GM23338 (cell line): ENCODE results near the gene SPRED2. TPM values are rescaled to one million over a fixed set of nuclear protein-coding genes. Genes with fewer than 3 reads are reported as not detected.

ENCODE experiments used
- ATAC-seq: fragments of 200-7000 bp; cut with Tn5 transposase; 3 replicates; pipeline ENCODE4 v1.9.1; 2020
- DNase-seq: peaks from one replicate; pipeline ENCODE4 v3.0.0-alpha.2; 2015; ENCODE audit warnings: low spot score
- H2AFZ ChIP-seq: fragments of 200-600 bp; sonication (generic); 2 replicates; pipeline ENCODE4 v1.8.0; 2016; ENCODE audit warnings: antibody characterized with exemption, mild to moderate bottlenecking, moderate library complexity
- H3F3A ChIP-seq: fragments of 200-600 bp; sonication (generic); replicated peaks from 2 replicates; pipeline ENCODE4 v1.8.0; 2017; ENCODE audit warnings: antibody characterized with exemption, mixed run types, low read depth
- H3K27ac ChIP-seq: fragments of 200-600 bp; sonication (generic); 2 replicates; pipeline ENCODE4 v1.6.1; 2016; ENCODE audit warnings: low read depth
- H3K27me3 ChIP-seq: fragments of 200-600 bp; sonication (generic); 2 replicates; pipeline ENCODE4 v1.8.0; 2016; ENCODE audit warnings: mild to moderate bottlenecking, mixed run types, moderate library complexity; ENCODE audit not compliant: insufficient read depth
- H3K36me3 ChIP-seq: fragments of 200-600 bp; sonication (generic); 2 replicates; pipeline ENCODE4 v1.8.0; 2016; ENCODE audit warnings: mild to moderate bottlenecking; ENCODE audit not compliant: insufficient read depth
- H3K4me1 ChIP-seq: fragments of 200-600 bp; sonication (generic); 2 replicates; pipeline ENCODE4 v1.8.0; 2016; ENCODE audit warnings: mild to moderate bottlenecking, moderate library complexity; ENCODE audit not compliant: insufficient read depth
- H3K4me2 ChIP-seq: fragments of 200-600 bp; sonication (generic); 2 replicates; pipeline ENCODE4 v1.7.1; 2017; ENCODE audit warnings: mixed run types
- H3K4me3 ChIP-seq: fragments of 200-600 bp; sonication (generic); 2 replicates; pipeline ENCODE4 v1.6.1; 2016; ENCODE audit warnings: mixed run types
- H3K79me2 ChIP-seq: fragments of 200-600 bp; sonication (generic); replicated peaks from 2 replicates; pipeline ENCODE4 v1.8.0; 2017; ENCODE audit warnings: mild to moderate bottlenecking; ENCODE audit not compliant: insufficient read depth
- H3K9me2 ChIP-seq: fragments of 200-600 bp; sonication (generic); 2 replicates; pipeline ENCODE4 v1.8.0; 2017; ENCODE audit not compliant: insufficient read depth
- H4K20me1 ChIP-seq: fragments of 200-600 bp; sonication (generic); replicated peaks from 2 replicates; pipeline ENCODE4 v1.8.0; 2017; ENCODE audit warnings: mild to moderate bottlenecking; ENCODE audit not compliant: insufficient read depth
- H3K27ac Mint-ChIP-seq: 2 replicates; pipeline ENCODE4 v1.8.0; 2020; ENCODE audit warnings: inconsistent platforms, mild to moderate bottlenecking, moderate library complexity, mixed read lengths
- H3K27me3 Mint-ChIP-seq: 3 replicates; pipeline ENCODE4 v1.8.0; 2022; ENCODE audit warnings: low read depth, mild to moderate bottlenecking, moderate library complexity, mixed read lengths, inconsistent platforms; ENCODE audit not compliant: insufficient read depth, poor library complexity
- H3K36me3 Mint-ChIP-seq: 3 replicates; pipeline ENCODE4 v1.8.0; 2021; ENCODE audit warnings: low read depth, mild to moderate bottlenecking, inconsistent platforms, moderate library complexity, mixed read lengths
- H3K4me1 Mint-ChIP-seq: 3 replicates; pipeline ENCODE4 v1.8.0; 2020; ENCODE audit warnings: mild to moderate bottlenecking, inconsistent platforms, mixed read lengths
- H3K4me3 Mint-ChIP-seq: 3 replicates; pipeline ENCODE4 v1.8.0; 2021; ENCODE audit warnings: moderate library complexity, mild to moderate bottlenecking, inconsistent platforms, mixed read lengths
- H3K9me3 Mint-ChIP-seq: 3 replicates; pipeline ENCODE4 v1.8.0; 2020; ENCODE audit warnings: moderate library complexity, mild to moderate bottlenecking, inconsistent platforms, mixed read lengths
- CREB1 ChIP-seq: fragments of 250-450 bp; sonication (Bioruptor Pico); IDR thresholded peaks from 2 replicates; pipeline ENCODE4 v1.5.0; 2020; ENCODE audit warnings: low read depth, mild to moderate bottlenecking, moderate library complexity
- CTCF ChIP-seq, 2 experiments: fragments of 200-600 bp in 1 of 2; sonication (generic) in 1 of 2; conservative IDR thresholded peaks; 2 replicates each; pipeline versions ENCODE4 v1.5.1 to v1.6.1; 2016 to 2017; ENCODE audit warnings: antibody characterized with exemption in 2 of 2, low read depth in 2 of 2, mild to moderate bottlenecking in 2 of 2, moderate library complexity in 1 of 2
- EZH2 ChIP-seq: fragments of 200-600 bp; sonication (generic); IDR thresholded peaks from one replicate; pipeline ENCODE4 v1.8.0; 2017; ENCODE audit warnings: antibody characterized with exemption, mild to moderate bottlenecking, low read depth; ENCODE audit not compliant: unreplicated experiment
- EZH2phosphoT487 ChIP-seq: fragments of 200-600 bp; sonication (generic); IDR thresholded peaks from one replicate; pipeline ENCODE4 v1.8.1; 2018; ENCODE audit warnings: antibody characterized with exemption; ENCODE audit not compliant: unreplicated experiment
- JUNB ChIP-seq: IDR thresholded peaks from one replicate; pipeline ENCODE4 v1.6.1; 2016; ENCODE audit warnings: antibody characterized with exemption; ENCODE audit not compliant: unreplicated experiment
- NANOG ChIP-seq: IDR thresholded peaks from 2 replicates; pipeline ENCODE4 v1.6.1; 2016; ENCODE audit warnings: antibody characterized with exemption, borderline replicate concordance
- REST ChIP-seq: IDR thresholded peaks from one replicate; pipeline ENCODE4 v1.6.1; 2018; ENCODE audit warnings: antibody characterized with exemption; ENCODE audit not compliant: unreplicated experiment
- STAT1 ChIP-seq: IDR thresholded peaks from one replicate; pipeline ENCODE4 v1.6.1; 2016; ENCODE audit warnings: antibody characterized with exemption; ENCODE audit not compliant: unreplicated experiment
- ZNF114 ChIP-seq: fragments of 250-450 bp; sonication (Bioruptor Pico); IDR thresholded peaks from 2 replicates; pipeline ENCODE4 v1.5.0; 2020; ENCODE audit warnings: mild to moderate bottlenecking, moderate library complexity
- ZNF462 ChIP-seq: fragments of 250-450 bp; sonication (Bioruptor Pico); IDR thresholded peaks from 2 replicates; pipeline ENCODE4 v1.5.0; 2020; ENCODE audit warnings: mild to moderate bottlenecking, moderate library complexity
- polyA plus RNA-seq: library from polyadenylated mRNA; unstranded; fragments of >200 nt; fragmentation: Nextera tagmentation; extraction: Ambion mirVana; gene quantifications from 2 replicates; pipeline ENCODE4 v1.2.1, GENCODE V29; 2016
- total RNA-seq: library from RNA; depleted of rRNA; stranded (reverse); fragments of >200 nt; shearing (Covaris generic); gene quantifications from 2 replicates; pipeline ENCODE4 v1.2.3, GENCODE V29; 2014

SPRED2 gene
- total and polyA plus RNA-seq, 2 experiments from 2014 or later: 8.7 to 13.0 TPM

- Histone ChIP-seq H3K4me3 (no peak overlapping the region), H3K36me3 (no peaks in the 10 kb centered on the region), H3K4me1 (peaks cover 41% of the 10 kb centered on the region), H2AFZ (no peak overlapping the region), H3K27ac (no peak overlapping the region), H4K20me1 (peaks cover 22% of the 10 kb centered on the region), H3K4me2 (peak overlapping the region; percentile 61; the same call in 1 of the 2 replicates), H3K27me3 (no peaks in the 10 kb centered on the region), H3F3A (no peaks in the 10 kb centered on the region), H3K79me2 (peaks cover 52% of the 10 kb centered on the region), H3K9me2 (peaks cover 2% of the 10 kb centered on the region; the same call in 1 of the 2 replicates)
- peaks cover 5% of the 10 kb centered on the region for H3K27me3 Mint-ChIP-seq
- TF ChIP-seq NANOG (no peak), CREB1 (CRISPR knock-in tag) (no peak), EZH2phosphoT487 (no peak), EZH2 (no peak), ZNF462 (CRISPR knock-in tag) (no peak), CTCF (conservative IDR thresholded peaks at IDR 0.05; ENCODE audit: low read depth in 2 of 2) (no peak), JUNB (no peak), STAT1 (no peak), REST (no peak), ZNF114 (CRISPR knock-in tag) (no peak)
- peak overlapping the region; percentile 64; the same call in 1 of the 2 replicates for H3K27ac Mint-ChIP-seq
- no peaks in the 10 kb centered on the region for H3K9me3 Mint-ChIP-seq
- peaks cover 53% of the 10 kb centered on the region for H3K4me1 Mint-ChIP-seq
- ATAC-seq: no peak
- DNase-seq: no peak
- no peaks in the 10 kb centered on the region for H3K36me3 Mint-ChIP-seq
- H3K4me3 Mint-ChIP-seq: no peak overlapping the region
Observed at GRCh38 chr2:65411056-65411795, 21.2 kb downstream of the SPRED2 start.
